ENCODE measurements around the gene GTF3A.

DNA sequence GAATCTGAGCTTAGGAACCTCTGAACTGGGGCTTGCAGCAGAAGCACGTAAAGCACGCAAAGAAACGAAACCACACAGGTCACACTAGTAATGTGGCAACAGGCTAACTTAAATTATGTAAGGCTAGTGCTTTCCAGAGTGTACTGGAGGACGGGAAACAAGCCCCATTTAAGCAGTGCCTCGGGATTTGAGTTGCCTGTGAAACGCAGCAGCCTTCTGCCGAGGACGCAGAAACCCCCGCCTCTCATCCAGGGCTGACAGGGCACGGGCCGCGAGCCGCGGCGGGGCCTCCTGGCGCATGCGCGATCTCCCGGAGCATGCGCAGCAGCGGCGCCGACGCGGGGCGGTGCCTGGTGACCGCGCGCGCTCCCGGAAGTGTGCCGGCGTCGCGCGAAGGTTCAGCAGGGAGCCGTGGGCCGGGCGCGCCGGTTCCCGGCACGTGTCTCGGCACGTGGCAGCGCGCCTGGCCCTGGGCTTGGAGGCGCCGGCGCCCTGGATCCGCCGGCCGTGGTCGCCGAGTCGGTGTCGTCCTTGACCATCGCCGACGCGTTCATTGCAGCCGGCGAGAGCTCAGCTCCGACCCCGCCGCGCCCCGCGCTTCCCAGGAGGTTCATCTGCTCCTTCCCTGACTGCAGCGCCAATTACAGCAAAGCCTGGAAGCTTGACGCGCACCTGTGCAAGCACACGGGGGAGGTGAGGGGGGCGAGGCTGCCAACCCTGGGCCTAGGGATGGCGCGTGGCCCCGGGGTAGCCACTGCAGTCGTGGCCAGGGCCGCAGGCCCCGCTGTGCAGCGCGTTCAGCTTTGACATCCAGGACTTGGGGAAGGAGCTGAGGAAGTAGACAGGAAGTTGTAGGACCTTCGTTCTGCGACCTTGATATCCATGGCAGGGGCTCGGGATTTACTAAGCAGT lies at the start of gene GTF3A:
- TF ChIP-seq, protein P1, sequence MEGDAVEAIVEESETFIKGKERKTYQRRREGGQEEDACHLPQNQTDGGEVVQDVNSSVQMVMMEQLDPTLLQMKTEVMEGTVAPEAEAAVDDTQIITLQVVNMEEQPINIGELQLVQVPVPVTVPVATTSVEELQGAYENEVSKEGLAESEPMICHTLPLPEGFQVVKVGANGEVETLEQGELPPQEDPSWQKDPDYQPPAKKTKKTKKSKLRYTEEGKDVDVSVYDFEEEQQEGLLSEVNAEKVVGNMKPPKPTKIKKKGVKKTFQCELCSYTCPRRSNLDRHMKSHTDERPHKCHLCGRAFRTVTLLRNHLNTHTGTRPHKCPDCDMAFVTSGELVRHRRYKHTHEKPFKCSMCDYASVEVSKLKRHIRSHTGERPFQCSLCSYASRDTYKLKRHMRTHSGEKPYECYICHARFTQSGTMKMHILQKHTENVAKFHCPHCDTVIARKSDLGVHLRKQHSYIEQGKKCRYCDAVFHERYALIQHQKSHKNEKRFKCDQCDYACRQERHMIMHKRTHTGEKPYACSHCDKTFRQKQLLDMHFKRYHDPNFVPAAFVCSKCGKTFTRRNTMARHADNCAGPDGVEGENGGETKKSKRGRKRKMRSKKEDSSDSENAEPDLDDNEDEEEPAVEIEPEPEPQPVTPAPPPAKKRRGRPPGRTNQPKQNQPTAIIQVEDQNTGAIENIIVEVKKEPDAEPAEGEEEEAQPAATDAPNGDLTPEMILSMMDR (IDR thresholded peaks at IDR 0.05; ENCODE audit: insufficient read depth, low read length), result no peak
- peak; percentile 88 for TF ChIP-seq POLR2AphosphoS5 (IDR thresholded peaks at IDR 0.05; ENCODE audit: low read depth)
- TF ChIP-seq, protein P2, sequence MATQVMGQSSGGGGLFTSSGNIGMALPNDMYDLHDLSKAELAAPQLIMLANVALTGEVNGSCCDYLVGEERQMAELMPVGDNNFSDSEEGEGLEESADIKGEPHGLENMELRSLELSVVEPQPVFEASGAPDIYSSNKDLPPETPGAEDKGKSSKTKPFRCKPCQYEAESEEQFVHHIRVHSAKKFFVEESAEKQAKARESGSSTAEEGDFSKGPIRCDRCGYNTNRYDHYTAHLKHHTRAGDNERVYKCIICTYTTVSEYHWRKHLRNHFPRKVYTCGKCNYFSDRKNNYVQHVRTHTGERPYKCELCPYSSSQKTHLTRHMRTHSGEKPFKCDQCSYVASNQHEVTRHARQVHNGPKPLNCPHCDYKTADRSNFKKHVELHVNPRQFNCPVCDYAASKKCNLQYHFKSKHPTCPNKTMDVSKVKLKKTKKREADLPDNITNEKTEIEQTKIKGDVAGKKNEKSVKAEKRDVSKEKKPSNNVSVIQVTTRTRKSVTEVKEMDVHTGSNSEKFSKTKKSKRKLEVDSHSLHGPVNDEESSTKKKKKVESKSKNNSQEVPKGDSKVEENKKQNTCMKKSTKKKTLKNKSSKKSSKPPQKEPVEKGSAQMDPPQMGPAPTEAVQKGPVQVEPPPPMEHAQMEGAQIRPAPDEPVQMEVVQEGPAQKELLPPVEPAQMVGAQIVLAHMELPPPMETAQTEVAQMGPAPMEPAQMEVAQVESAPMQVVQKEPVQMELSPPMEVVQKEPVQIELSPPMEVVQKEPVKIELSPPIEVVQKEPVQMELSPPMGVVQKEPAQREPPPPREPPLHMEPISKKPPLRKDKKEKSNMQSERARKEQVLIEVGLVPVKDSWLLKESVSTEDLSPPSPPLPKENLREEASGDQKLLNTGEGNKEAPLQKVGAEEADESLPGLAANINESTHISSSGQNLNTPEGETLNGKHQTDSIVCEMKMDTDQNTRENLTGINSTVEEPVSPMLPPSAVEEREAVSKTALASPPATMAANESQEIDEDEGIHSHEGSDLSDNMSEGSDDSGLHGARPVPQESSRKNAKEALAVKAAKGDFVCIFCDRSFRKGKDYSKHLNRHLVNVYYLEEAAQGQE (IDR thresholded peaks at IDR 0.05; ENCODE audit: insufficient replicate concordance, low read depth), result peak; percentile 41
- TF ChIP-seq SPI1 (IDR thresholded peaks at IDR 0.05; ENCODE audit: borderline replicate concordance, low read depth), result no peak
